GM12878 (cell line): ENCODE data around the gene FLAD1. TPM values are rescaled to one million over a fixed set of nuclear protein-coding genes. Genes with fewer than 3 reads are reported as not detected.

Experiments used
- ATAC-seq: fragments of 200-7000 bp; cut with Tn5 transposase; 3 replicates; pipeline ENCODE4 v1.9.1; 2020; ENCODE audit warnings: mild to moderate bottlenecking, moderate library complexity
- BruUV-seq: library from RNA; stranded (reverse); fragments of 400-500 nt; replicated peaks from 2 replicates; lab custom pipeline; 2021; lab: Mats Ljungman, UMichigan
- CTCF ChIA-PET: fragments of 300-600 bp; sonication (Branson Sonifier 250); formaldehyde crosslinking; extraction: SDS; loops from one replicate; lab custom pipeline; 2021; ENCODE audit warnings: inconsistent platforms; lab: Yijun Ruan, JAX
- POLR2A ChIA-PET: fragments of 350-600 bp; formaldehyde crosslinking; extraction: SDS; loops from one replicate; lab custom pipeline; 2021; ENCODE audit warnings: inconsistent platforms; lab: Charles Lee
- RAD21 ChIA-PET: fragments of 300-600 bp; sonication (Branson Sonifier 250); formaldehyde crosslinking; loops from one replicate; lab custom pipeline; 2023; ENCODE audit warnings: antibody characterized with exemption; ENCODE audit not compliant: unreplicated experiment; lab: Charles Lee
- SMC1A ChIA-PET: fragments of 300-600 bp; sonication (Branson Sonifier 250); formaldehyde crosslinking; loops from one replicate; lab custom pipeline; 2023; ENCODE audit not compliant: unreplicated experiment, uncharacterized antibody; lab: Charles Lee
- DNase-seq: peaks from one replicate; pipeline ENCODE4 v3.0.0-alpha.2; 2011; ENCODE audit warnings: low read depth, low spot score
- FAIRE-seq: peaks from 3 replicates; lab custom pipeline; 2011; peaks lifted over from hg19 to GRCh38; lab: Jason Lieb, UNC
- H2AFZ ChIP-seq: 2 replicates; pipeline ENCODE4 v1.6.0; 2011; ENCODE audit warnings: low read depth, low read length, control low read depth; ENCODE audit not compliant: control insufficient read depth
- H3K27ac ChIP-seq: 2 replicates; pipeline ENCODE4 v1.5.1; 2011; ENCODE audit warnings: control low read depth; ENCODE audit not compliant: control insufficient read depth, insufficient read depth
- H3K27me3 ChIP-seq, 2 experiments: replicated peaks in 1 of 2; 2 replicates each; pipeline versions ENCODE4 v1.6.0 to v1.6.1; 2011; ENCODE audit warnings: low read length in 1 of 2; ENCODE audit not compliant: control insufficient read depth in 2 of 2, insufficient read depth in 2 of 2
- H3K36me3 ChIP-seq, 2 experiments: 2 replicates each; pipeline ENCODE4 v1.5.1; 2011; ENCODE audit warnings: low read length in 1 of 2; ENCODE audit not compliant: control insufficient read depth in 2 of 2, insufficient read depth in 2 of 2
- H3K4me1 ChIP-seq: 2 replicates; pipeline ENCODE4 v1.6.1; 2011; ENCODE audit warnings: mild to moderate bottlenecking, low read length, moderate library complexity, mixed read lengths; ENCODE audit not compliant: control insufficient read depth, insufficient read depth
- H3K4me2 ChIP-seq: 2 replicates; pipeline ENCODE4 v1.6.0; 2011; ENCODE audit warnings: control low read depth; ENCODE audit not compliant: control insufficient read depth, insufficient read depth
- H3K4me3 ChIP-seq: fragments of 200-600 bp; sonication (generic); 2 replicates; pipeline ENCODE4 v1.5.1; 2016
- H3K79me2 ChIP-seq: 2 replicates; pipeline ENCODE4 v1.6.0; 2011; ENCODE audit warnings: low read length; ENCODE audit not compliant: control insufficient read depth, insufficient read depth
- H3K9ac ChIP-seq: 2 replicates; pipeline ENCODE4 v1.8.0; 2011; ENCODE audit warnings: low read length, control low read depth, mixed read lengths; ENCODE audit not compliant: control insufficient read depth, insufficient read depth
- H3K9me3 ChIP-seq: replicated peaks from 3 replicates; pipeline ENCODE4 v1.5.1; 2011; ENCODE audit warnings: mild to moderate bottlenecking, low read length; ENCODE audit not compliant: control insufficient read depth, insufficient read depth
- H4K20me1 ChIP-seq: 2 replicates; pipeline ENCODE4 v1.6.0; 2011; ENCODE audit not compliant: control insufficient read depth, insufficient read depth
- USF2 ChIP-seq: IDR thresholded peaks from 2 replicates; pipeline ENCODE4 v1.6.1; 2011; ENCODE audit warnings: low read depth, low read length, improper control_type of control experiment, borderline replicate concordance
- ZBTB40 ChIP-seq: fragments of 450-650 bp; IDR thresholded peaks from 2 replicates; pipeline ENCODE4 v1.6.1; 2016; ENCODE audit warnings: mild to moderate bottlenecking, moderate library complexity, borderline replicate concordance
- WGBS: methylation state at CpG from one replicate; pipeline ENCODE4 v1.1.6; 2016; ENCODE audit warnings: low lambda C conversion rate; ENCODE audit not compliant: insufficient replicate concordance, insufficient coverage; ENCODE audit errors: missing lambda C conversion rate; 5-methylcytosine and 5-hydroxymethylcytosine counted together
- in situ Hi-C: fragments of 300-500 bp; cut with MboI; formaldehyde crosslinking; loops from 9 replicates; pipeline ENCODE4 v1.14.3; 2018; ENCODE audit warnings: mixed read lengths
- intact Hi-C: fragments of 100-400 bp; cut with micrococcal nuclease; formaldehyde crosslinking; loops from one replicate; pipeline ENCODE4 v1.14.2; 2022; ENCODE audit not compliant: unreplicated experiment
- polyA plus RNA-seq, 11 experiments: library from polyadenylated mRNA; depleted of rRNA in 4 of 11; unstranded in 6 of 11; stranded (reverse) in 5 of 11; fragments of >200 nt; fragmentation: Nextera tagmentation in 4 of 11; fragmentation: Illumina TruSeq in 1 of 11; extraction: Ambion mirVana in 4 of 11; extraction: Trizol in 1 of 11; gene quantifications; 1 replicate in 1 of 11; 2 replicates in 10 of 11; pipeline versions ENCODE4 v1.2.1 to v1.2.3, GENCODE V29; 2011 to 2016; ENCODE audit warnings: inconsistent platforms in 2 of 11, missing spikeins in 2 of 11, low read depth in 1 of 11
- total RNA-seq, 4 experiments: library from RNA; depleted of rRNA in 3 of 4; stranded (reverse); fragments of >200 nt in 3 of 4; fragmentation: Illumina TruSeq in 1 of 4; extraction: Trizol in 1 of 4; gene quantifications; 2 replicates each; pipeline versions ENCODE4 v1.2.1 to v1.2.3, GENCODE V29; 2013 to 2021

Gene FLAD1
- total and polyA plus RNA-seq, 10 of the 15 experiments (the other 5 are each of a cell fraction or from before 2014, with no cell fraction given), result 22.9 to 93.4 (median 56.6) TPM

GRCh38 chr1:154937988-154938386 lies 45.2 kb upstream of the FLAD1 start:
- Histone ChIP-seq H3K4me2 (peak overlapping the region; percentile 97), H3K79me2 (peaks cover 73% of the 10 kb centered on the region), H3K4me3 (peak overlapping the region; percentile 87), H3K27ac (peak overlapping the region; percentile 100), H3K36me3 (no peaks in the 10 kb centered on the region), H4K20me1 (no peaks in the 10 kb centered on the region), H3K27me3 (no peaks in the 10 kb centered on the region), H3K4me1 (peaks cover 49% of the 10 kb centered on the region), H2AFZ (no peak overlapping the region), H3K9ac (peak overlapping the region; percentile 97), H3K9me3 (no peaks in the 10 kb centered on the region; the same call in 2 of the 3 replicates)
- ChIA-PET CTCF (interaction anchor here (1.1 to 3.5 kb wide), 6 partner anchors 24 to 378 kb away, joined by 4 to 20 read pairs (median 10); partner anchors contain the start of gene PYGO2), SMC1A (interaction anchor here (0.8 to 3.2 kb wide), 6 partner anchors 16 to 70 kb away, joined by 3 to 14 read pairs (median 4); partner anchors contain the start of genes FLAD1 and PBXIP1), RAD21 (interaction anchor here (0.8 to 2.6 kb wide), 5 partner anchors 13 to 378 kb away, joined by 3 to 12 read pairs (median 5); partner anchors contain the start of gene PYGO2), POLR2A (interaction anchor here (0.6 to 2.9 kb wide), 7 partner anchors 36 to 471 kb away, joined by 3 to 10 read pairs (median 3); partner anchors contain the start of genes CKS1B and EFNA4)
- FAIRE-seq (no peak), DNase-seq (no peak), ATAC-seq (no peak)
- TF ChIP-seq USF2 (no peak), ZBTB40 (peak; percentile 33; the same call in 1 of the 2 replicates)
- in situ Hi-C loops, result no loop called here
- BruUV-seq, result no TSS peak
- 38% methylated on average over 8 of the region's 8 CpGs for WGBS
- intact Hi-C loops, result loop anchor here (2.0 kb wide), 2 partner anchors 23 to 63 kb away; partner anchors contain the start of gene PYGO2
